Uterus (tissue), 4 donors: Measurements from ENCODE around the gene FBH1. TPM values are rescaled to one million over a fixed set of nuclear protein-coding genes. Genes with fewer than 3 reads are reported as not detected.

Experiments
- DNase-seq, 2 donors: peaks; one replicate each; pipeline ENCODE4 v3.0.0-alpha.2; 2019 to 2020
- H3K27ac ChIP-seq, 2 donors: fragments of 200-600 bp; sonication (generic); 1 replicate in 1 of 2; 2 replicates in 1 of 2; pipeline ENCODE4 v1.5.1; 2016 to 2018
- H3K27me3 ChIP-seq, 2 donors: fragments of 200-600 bp; sonication (generic); one replicate each; pipeline ENCODE4 v1.5.1; 2018 to 2019; ENCODE audit warnings: control low read depth in 1 of 2
- H3K36me3 ChIP-seq, 2 donors: fragments of 200-600 bp; sonication (generic); one replicate each; pipeline ENCODE4 v1.5.1; 2019; ENCODE audit warnings: control low read depth in 1 of 2
- H3K4me1 ChIP-seq, 2 donors: fragments of 200-600 bp; sonication (generic); one replicate each; pipeline ENCODE4 v1.5.1; 2018 to 2019; ENCODE audit warnings: control low read depth in 1 of 2
- H3K4me3 ChIP-seq, 2 donors: fragments of 200-600 bp; sonication (generic); 1 replicate in 1 of 2; 2 replicates in 1 of 2; pipeline ENCODE4 v1.5.1; 2018 to 2019; ENCODE audit warnings: mild to moderate bottlenecking in 1 of 2
- H3K9me3 ChIP-seq, 2 donors: fragments of 200-600 bp; sonication (generic); one replicate each; pipeline ENCODE4 v1.5.1; 2019; ENCODE audit warnings: control low read depth in 1 of 2
- CTCF ChIP-seq, 4 experiments: fragments of 200-600 bp in 2 of 4; fragments of 450-650 bp in 2 of 4; sonication (generic) in 2 of 4; IDR thresholded peaks; one replicate each; pipeline ENCODE4 v1.5.1; 2016 to 2019; ENCODE audit warnings: antibody characterized with exemption in 4 of 4, mild to moderate bottlenecking in 2 of 4, moderate library complexity in 1 of 4
- POLR2A ChIP-seq, 2 donors: fragments of 450-650 bp; IDR thresholded peaks; one replicate each; pipeline ENCODE4 v1.6.1; 2016; ENCODE audit warnings: antibody characterized with exemption in 2 of 2, mild to moderate bottlenecking in 1 of 2, moderate library complexity in 1 of 2
- intact Hi-C: fragments of 100-400 bp; cut with DNase I; formaldehyde crosslinking; loops from one replicate; pipeline ENCODE4 v1.15.1; 2023; ENCODE audit warnings: low total_unique reads
- total RNA-seq, 4 donors: library from RNA; depleted of rRNA in 3 of 4; stranded (reverse); fragments of >200 nt in 3 of 4; gene quantifications; one replicate each; pipeline versions ENCODE4 v1.1.0 to v1.2.4, GENCODE V29; 2014 to 2023
- donor health status: DM: yes; HTN: yes; CAD: no.

FBH1 gene
- total RNA-seq, 4 donors from 2014 or later = 55.0 to 119 (median 85.8) TPM

DNA sequence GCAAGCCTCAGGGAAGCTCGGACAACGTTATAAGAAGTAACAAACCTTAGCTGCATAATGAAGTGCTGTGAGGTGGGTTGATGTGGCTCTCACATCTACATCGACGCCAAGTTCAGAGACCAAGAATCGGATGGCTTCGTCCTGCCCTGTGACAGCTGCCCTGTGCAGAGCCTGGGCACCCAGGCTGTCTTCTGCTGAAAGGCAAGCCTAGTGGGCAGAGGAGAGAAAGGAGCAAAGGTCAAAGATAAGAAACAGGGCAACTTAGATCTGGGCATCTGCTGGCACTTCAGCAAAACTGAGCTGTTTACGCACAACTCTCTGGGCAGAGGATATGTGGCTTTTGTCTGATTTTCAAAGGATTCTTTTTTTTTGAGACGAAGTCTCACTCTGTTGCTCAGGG lies 7.1 kb upstream of the FBH1 start:
- Histone ChIP-seq H3K36me3 (no peaks in the 10 kb centered on the region), H3K9me3 (no peaks in the 10 kb centered on the region), H3K4me3 (no peak overlapping the region), H3K27ac (no peak overlapping the region), H3K4me1 (peaks cover 0 to 3% of the 10 kb centered on the region in 2 donors), H3K27me3 (no peaks in the 10 kb centered on the region)
- intact Hi-C loops = no loop called here
- no peak for TF ChIP-seq CTCF (IDR thresholded peaks at IDR 0.05)
- no peak for TF ChIP-seq POLR2A (IDR thresholded peaks at IDR 0.05)
- no peak for DNase-seq

GRCh38 chr10:5885619-5886018 lies 4.4 kb upstream of the FBH1 start:
- no peaks in the 10 kb centered on the region for H3K27me3 ChIP-seq
- DNase-seq = no peak
- H3K36me3 ChIP-seq = no peaks in the 10 kb centered on the region
- intact Hi-C loops = no loop called here
- H3K4me3 ChIP-seq = no peak overlapping the region
- H3K4me1 ChIP-seq = peaks cover 0 to 10% of the 10 kb centered on the region in 2 donors
- no peak overlapping the region for H3K27ac ChIP-seq
- no peaks in the 10 kb centered on the region for H3K9me3 ChIP-seq
- TF ChIP-seq POLR2A (IDR thresholded peaks at IDR 0.05) (no peak), CTCF (IDR thresholded peaks at IDR 0.05) (no peak)

DNA sequence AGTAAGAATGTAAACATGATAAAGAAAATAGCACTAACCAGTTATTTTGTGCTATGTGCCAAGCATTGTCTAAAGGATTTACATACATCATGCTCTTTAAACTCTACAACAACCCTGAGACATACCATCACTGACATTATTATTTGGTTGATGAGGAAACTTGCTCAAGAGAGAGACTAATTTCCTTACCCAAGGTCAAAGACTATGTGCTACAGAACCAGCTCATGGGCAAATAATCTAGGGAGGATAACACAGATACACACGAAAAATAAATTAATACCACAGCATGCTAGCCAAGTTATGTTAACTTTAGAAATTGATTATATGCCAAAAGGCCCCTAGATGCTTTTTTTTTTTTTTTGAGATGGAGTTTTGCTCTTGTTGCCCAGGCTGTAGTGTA lies 3.0 kb upstream of the FBH1 start:
- Histone ChIP-seq H3K36me3 (no peaks in the 10 kb centered on the region), H3K4me1 (peaks cover 0 to 10% of the 10 kb centered on the region in 2 donors), H3K27me3 (no peaks in the 10 kb centered on the region), H3K9me3 (no peaks in the 10 kb centered on the region), H3K27ac (no peak overlapping the region), H3K4me3 (no peak overlapping the region)
- intact Hi-C loops = no loop called here
- no peak for DNase-seq
- no peak for TF ChIP-seq POLR2A (IDR thresholded peaks at IDR 0.05)

DNA sequence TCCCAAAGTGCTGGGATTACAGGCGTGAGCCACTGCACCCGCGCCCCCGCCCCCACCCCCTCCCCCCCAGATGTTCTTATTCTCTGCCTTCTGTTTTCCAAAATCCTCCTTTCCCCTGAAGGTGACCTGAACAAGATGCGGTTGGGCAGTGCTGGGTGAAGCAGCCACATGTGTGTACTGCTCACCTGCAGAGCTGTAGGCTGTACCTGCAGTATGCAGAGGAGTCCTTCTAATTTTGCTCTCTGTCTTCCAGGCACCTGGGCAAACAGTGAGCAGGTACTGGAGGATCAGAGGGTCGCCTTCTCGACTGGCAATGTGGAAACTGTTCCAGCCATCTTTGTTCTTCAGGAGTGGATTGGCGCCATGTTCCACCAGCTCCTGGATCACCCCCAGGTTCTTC lies 2.4 kb upstream of the FBH1 start:
- intact Hi-C loops = no loop called here
- peak overlapping the region in 1 of 2 donors; percentile 86 for H3K27ac ChIP-seq
- H3K9me3 ChIP-seq = no peaks in the 10 kb centered on the region
- DNase-seq = no peak
- peaks cover 0 to 10% of the 10 kb centered on the region in 2 donors for H3K4me1 ChIP-seq
- H3K36me3 ChIP-seq = no peaks in the 10 kb centered on the region
- no peaks in the 10 kb centered on the region for H3K27me3 ChIP-seq
- peak overlapping the region in 1 of 2 donors; percentile 60 for H3K4me3 ChIP-seq
- TF ChIP-seq POLR2A (IDR thresholded peaks at IDR 0.05) (no peak), CTCF (IDR thresholded peaks at IDR 0.05) (no peak)

DNA sequence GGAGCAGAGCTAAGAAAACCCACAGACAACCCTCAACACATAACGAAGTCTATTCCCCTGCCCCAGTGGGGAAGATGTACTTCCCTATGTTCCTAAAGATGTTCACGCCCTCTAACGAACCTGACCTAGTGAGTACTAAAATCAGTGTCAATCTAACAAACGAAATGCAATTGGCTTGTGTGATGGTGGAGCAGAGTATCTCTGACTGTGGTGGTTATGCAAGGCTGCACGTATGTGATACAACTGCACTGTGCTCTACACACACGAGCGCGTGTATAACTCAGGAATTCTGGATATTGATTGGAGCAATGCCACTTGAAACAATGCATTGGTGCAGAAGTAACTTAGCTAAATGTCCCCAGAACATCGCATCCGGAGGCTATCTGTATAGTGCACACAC lies 1.7 kb upstream of the FBH1 start:
- Histone ChIP-seq H3K27me3 (no peaks in the 10 kb centered on the region), H3K4me3 (peak overlapping the region; percentile 60 to 99), H3K36me3 (no peaks in the 10 kb centered on the region), H3K4me1 (peaks cover 0 to 10% of the 10 kb centered on the region in 2 donors), H3K27ac (peak overlapping the region; percentile 83 to 86), H3K9me3 (no peaks in the 10 kb centered on the region)
- no peak for DNase-seq
- TF ChIP-seq POLR2A (IDR thresholded peaks at IDR 0.05) (no peak), CTCF (IDR thresholded peaks at IDR 0.05) (no peak)
- intact Hi-C loops = no loop called here
